ENCODE data around the gene PHKA2.

DNA sequence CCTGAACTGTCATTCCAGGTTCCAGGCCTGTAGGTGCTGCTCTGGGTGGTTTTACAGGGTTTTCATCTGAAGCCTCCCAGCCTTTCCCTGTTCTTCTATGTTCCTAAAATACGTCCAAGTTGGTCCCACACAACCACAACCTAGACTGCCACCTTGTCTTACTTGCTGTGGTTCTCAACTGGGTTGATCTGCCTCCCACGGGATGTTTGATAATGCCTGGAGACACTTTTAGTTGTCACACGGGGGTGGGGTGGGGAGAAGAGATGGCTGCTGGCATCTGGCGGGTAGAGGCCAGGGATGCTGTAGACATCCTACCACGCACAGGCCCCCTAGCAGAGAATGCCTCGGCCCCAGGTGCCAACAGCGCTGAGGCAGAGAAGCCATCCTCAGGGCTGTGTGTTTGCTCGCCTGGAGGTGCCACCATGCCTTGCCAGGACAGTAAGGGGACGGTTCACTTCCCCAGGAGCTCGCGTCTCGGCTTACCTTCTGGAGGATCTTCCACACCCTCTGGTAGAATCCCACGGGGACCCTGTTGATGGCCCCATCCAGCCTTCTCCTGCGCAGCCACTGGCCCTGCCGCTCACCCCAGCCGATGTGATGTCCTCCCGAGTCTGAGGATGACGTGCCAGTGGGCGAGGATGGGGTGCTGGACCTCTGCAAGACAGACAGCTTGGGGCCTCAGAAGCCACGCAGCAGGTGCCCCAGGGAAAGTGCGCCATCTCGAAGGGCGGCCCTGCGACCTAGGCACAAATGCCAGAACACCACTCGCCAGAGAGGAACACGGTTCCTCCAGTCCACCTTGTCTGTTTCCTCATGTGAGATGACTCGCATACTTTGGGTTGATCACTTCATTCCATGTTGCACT lies 87.0 kb downstream of the PHKA2 start:
- no peak for TF ChIP-seq DPF2 (IDR thresholded peaks at IDR 0.05)
- TF ChIP-seq, protein P1, sequence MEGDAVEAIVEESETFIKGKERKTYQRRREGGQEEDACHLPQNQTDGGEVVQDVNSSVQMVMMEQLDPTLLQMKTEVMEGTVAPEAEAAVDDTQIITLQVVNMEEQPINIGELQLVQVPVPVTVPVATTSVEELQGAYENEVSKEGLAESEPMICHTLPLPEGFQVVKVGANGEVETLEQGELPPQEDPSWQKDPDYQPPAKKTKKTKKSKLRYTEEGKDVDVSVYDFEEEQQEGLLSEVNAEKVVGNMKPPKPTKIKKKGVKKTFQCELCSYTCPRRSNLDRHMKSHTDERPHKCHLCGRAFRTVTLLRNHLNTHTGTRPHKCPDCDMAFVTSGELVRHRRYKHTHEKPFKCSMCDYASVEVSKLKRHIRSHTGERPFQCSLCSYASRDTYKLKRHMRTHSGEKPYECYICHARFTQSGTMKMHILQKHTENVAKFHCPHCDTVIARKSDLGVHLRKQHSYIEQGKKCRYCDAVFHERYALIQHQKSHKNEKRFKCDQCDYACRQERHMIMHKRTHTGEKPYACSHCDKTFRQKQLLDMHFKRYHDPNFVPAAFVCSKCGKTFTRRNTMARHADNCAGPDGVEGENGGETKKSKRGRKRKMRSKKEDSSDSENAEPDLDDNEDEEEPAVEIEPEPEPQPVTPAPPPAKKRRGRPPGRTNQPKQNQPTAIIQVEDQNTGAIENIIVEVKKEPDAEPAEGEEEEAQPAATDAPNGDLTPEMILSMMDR (IDR thresholded peaks at IDR 0.05 in 2 of 3, conservative IDR thresholded peaks at IDR 0.05 in 1 of 3; ENCODE audit: control insufficient read depth in 2 of 3, extremely low read depth in 1 of 3, insufficient read depth in 1 of 3, low read depth in 3 of 3, low read length in 3 of 3): no peak
- no peak for TF ChIP-seq SP1 (IDR thresholded peaks at IDR 0.05; ENCODE audit: low read depth, low read length)
- no peak for TF ChIP-seq RBBP5 (conservative IDR thresholded peaks at IDR 0.05)
- no peak for TF ChIP-seq NR2F1 (conservative IDR thresholded peaks at IDR 0.05)
- no peak for TF ChIP-seq POLR2A (IDR thresholded peaks at IDR 0.05; ENCODE audit: low read depth, low read length)
- TF ChIP-seq MTA3 (IDR thresholded peaks at IDR 0.05; ENCODE audit: borderline replicate concordance, low read length): no peak
- no peak for TF ChIP-seq MTA2 (IDR thresholded peaks at IDR 0.05; ENCODE audit: low read depth)
- TF ChIP-seq, protein P2, sequence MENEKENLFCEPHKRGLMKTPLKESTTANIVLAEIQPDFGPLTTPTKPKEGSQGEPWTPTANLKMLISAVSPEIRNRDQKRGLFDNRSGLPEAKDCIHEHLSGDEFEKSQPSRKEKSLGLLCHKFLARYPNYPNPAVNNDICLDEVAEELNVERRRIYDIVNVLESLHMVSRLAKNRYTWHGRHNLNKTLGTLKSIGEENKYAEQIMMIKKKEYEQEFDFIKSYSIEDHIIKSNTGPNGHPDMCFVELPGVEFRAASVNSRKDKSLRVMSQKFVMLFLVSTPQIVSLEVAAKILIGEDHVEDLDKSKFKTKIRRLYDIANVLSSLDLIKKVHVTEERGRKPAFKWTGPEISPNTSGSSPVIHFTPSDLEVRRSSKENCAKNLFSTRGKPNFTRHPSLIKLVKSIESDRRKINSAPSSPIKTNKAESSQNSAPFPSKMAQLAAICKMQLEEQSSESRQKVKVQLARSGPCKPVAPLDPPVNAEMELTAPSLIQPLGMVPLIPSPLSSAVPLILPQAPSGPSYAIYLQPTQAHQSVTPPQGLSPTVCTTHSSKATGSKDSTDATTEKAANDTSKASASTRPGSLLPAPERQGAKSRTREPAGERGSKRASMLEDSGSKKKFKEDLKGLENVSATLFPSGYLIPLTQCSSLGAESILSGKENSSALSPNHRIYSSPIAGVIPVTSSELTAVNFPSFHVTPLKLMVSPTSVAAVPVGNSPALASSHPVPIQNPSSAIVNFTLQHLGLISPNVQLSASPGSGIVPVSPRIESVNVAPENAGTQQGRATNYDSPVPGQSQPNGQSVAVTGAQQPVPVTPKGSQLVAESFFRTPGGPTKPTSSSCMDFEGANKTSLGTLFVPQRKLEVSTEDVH (IDR thresholded peaks at IDR 0.05; ENCODE audit: low read depth, partially characterized antibody): no peak
- TF ChIP-seq BCL11A (IDR thresholded peaks at IDR 0.05; ENCODE audit: low read depth, low read length): no peak
- no peak for TF ChIP-seq POLR2AphosphoS5 (IDR thresholded peaks at IDR 0.05; ENCODE audit: low read length)

Measured in GM12878 (cell line).